Adrenal gland (tissue), 5 donors: Measurements from ENCODE around the gene BLTP2.

ENCODE experiments used
- POLR2A ChIP-seq, 2 donors: fragments of 450-650 bp; IDR thresholded peaks; one replicate each; pipeline ENCODE4 v1.6.1; 2017; ENCODE audit warnings: antibody characterized with exemption in 2 of 2, mild to moderate bottlenecking in 2 of 2, moderate library complexity in 1 of 2
- TF ChIP-seq, protein P1 (sequence below), 6 experiments: fragments of 450-650 bp in 4 of 6; fragments of 200-600 bp in 2 of 6; sonication (generic) in 1 of 6; IDR thresholded peaks; 1 replicate in 5 of 6; 2 replicates in 1 of 6; pipeline versions ENCODE4 v1.5.1 to v1.8.0; 2016 to 2021; ENCODE audit warnings: antibody characterized with exemption in 6 of 6, mild to moderate bottlenecking in 2 of 6, moderate library complexity in 1 of 6
- donor health status: DM: no; HTN: no; CAD: no.

- no peak for TF ChIP-seq POLR2A (IDR thresholded peaks at IDR 0.05)
- TF ChIP-seq, protein P1, sequence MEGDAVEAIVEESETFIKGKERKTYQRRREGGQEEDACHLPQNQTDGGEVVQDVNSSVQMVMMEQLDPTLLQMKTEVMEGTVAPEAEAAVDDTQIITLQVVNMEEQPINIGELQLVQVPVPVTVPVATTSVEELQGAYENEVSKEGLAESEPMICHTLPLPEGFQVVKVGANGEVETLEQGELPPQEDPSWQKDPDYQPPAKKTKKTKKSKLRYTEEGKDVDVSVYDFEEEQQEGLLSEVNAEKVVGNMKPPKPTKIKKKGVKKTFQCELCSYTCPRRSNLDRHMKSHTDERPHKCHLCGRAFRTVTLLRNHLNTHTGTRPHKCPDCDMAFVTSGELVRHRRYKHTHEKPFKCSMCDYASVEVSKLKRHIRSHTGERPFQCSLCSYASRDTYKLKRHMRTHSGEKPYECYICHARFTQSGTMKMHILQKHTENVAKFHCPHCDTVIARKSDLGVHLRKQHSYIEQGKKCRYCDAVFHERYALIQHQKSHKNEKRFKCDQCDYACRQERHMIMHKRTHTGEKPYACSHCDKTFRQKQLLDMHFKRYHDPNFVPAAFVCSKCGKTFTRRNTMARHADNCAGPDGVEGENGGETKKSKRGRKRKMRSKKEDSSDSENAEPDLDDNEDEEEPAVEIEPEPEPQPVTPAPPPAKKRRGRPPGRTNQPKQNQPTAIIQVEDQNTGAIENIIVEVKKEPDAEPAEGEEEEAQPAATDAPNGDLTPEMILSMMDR (IDR thresholded peaks at IDR 0.05) = no peak
Measured at GRCh38 chr17:28667870-28668269, 22.9 kb upstream of the BLTP2 start.
